HG03342 (cell line): ENCODE data around the gene XKR7.
"Not testable (repeated sequence)": the region's sequence is repeated elsewhere in the genome, so short reads cannot be mapped to it uniquely, and the experiment has no call there.

Source experiments
- ATAC-seq: cut with Tn5 transposase; IDR thresholded peaks from one replicate; pipeline ENCODE4 v1.9.1; 2021; ENCODE audit warnings: mild to moderate bottlenecking, moderate library complexity; ENCODE audit not compliant: unreplicated experiment

The XKR7 gene

GRCh38 chr20:32010666-32011065, 42.7 kb downstream of the XKR7 start:
- no peak for ATAC-seq

- no peak for ATAC-seq
Observed at GRCh38 chr20:32012159-32012688, 44.3 kb downstream of the XKR7 start.

GRCh38 chr20:32013326-32013725, 45.4 kb downstream of the XKR7 start:
- no peak for ATAC-seq

GRCh38 chr20:32017711-32018251, 49.8 kb downstream of the XKR7 start:
- no peak for ATAC-seq

GRCh38 chr20:32018269-32019155, 50.6 kb downstream of the XKR7 start:
- no peak for ATAC-seq

- ATAC-seq = no peak
Observed at GRCh38 chr20:32019156-32019510, 51.2 kb downstream of the XKR7 start.

GRCh38 chr20:32019563-32020463, 51.9 kb downstream of the XKR7 start:
- no peak for ATAC-seq

- ATAC-seq = no peak
Observed at GRCh38 chr20:32021091-32021490, 53.1 kb downstream of the XKR7 start.

- no peak for ATAC-seq
Observed at GRCh38 chr20:32024683-32025295, 56.8 kb downstream of the XKR7 start.

GRCh38 chr20:32027643-32028042, 59.7 kb downstream of the XKR7 start:
- ATAC-seq = no peak

GRCh38 chr20:32028647-32029372, 60.9 kb downstream of the XKR7 start:
- no peak for ATAC-seq

- ATAC-seq = no peak
Observed at GRCh38 chr20:32029561-32029960, 61.6 kb downstream of the XKR7 start.

GRCh38 chr20:32031007-32031958, 63.3 kb downstream of the XKR7 start:
- no peak for ATAC-seq

GRCh38 chr20:32033316-32033715, 65.4 kb downstream of the XKR7 start:
- ATAC-seq = no peak

- ATAC-seq = not testable (repeated sequence)
Observed at GRCh38 chr20:32033721-32034120, 65.8 kb downstream of the XKR7 start.

- no peak for ATAC-seq
Observed at GRCh38 chr20:32034581-32035425, 66.9 kb downstream of the XKR7 start.

GRCh38 chr20:32035426-32035779, 67.5 kb downstream of the XKR7 start:
- ATAC-seq = no peak

- ATAC-seq = no peak
Observed at GRCh38 chr20:32036252-32036651, 68.3 kb downstream of the XKR7 start.
